ENCODE data around the gene SWSAP1.

GRCh38 chr19:11405846-11406643 is 31.6 kb downstream of the SWSAP1 start:
- TF ChIP-seq ATF1 (CRISPR knock-in tag; IDR thresholded peaks at IDR 0.05) (no peak), CTCF (IDR thresholded peaks at IDR 0.05) (no peak), FOXK1 (CRISPR knock-in tag; IDR thresholded peaks at IDR 0.05) (no peak)

Data from WTC11 (cell line).